Skeletal muscle tissue (tissue), 4 donors: ENCODE results near the gene EGLN1. TPM values are rescaled to one million over a fixed set of nuclear protein-coding genes. Genes with fewer than 3 reads are reported as not detected.

Source experiments
- H3K27ac ChIP-seq: one replicate; pipeline ENCODE4 v1.7.0; 2013; ENCODE audit warnings: mild to moderate bottlenecking, low read depth, low read length, inconsistent platforms
- H3K27me3 ChIP-seq, 3 donors: one replicate each; pipeline ENCODE4 v1.7.0; 2013; ENCODE audit warnings: low read length in 3 of 3; ENCODE audit not compliant: control insufficient read depth in 3 of 3, insufficient read depth in 3 of 3
- H3K36me3 ChIP-seq, 3 donors: one replicate each; pipeline ENCODE4 v1.7.0; 2013; ENCODE audit warnings: low read length in 3 of 3; ENCODE audit not compliant: control insufficient read depth in 3 of 3, insufficient read depth in 3 of 3
- H3K4me1 ChIP-seq, 3 donors: one replicate each; pipeline ENCODE4 v1.7.0; 2013; ENCODE audit warnings: low read length in 3 of 3, mild to moderate bottlenecking in 3 of 3; ENCODE audit not compliant: control insufficient read depth in 3 of 3, insufficient read depth in 3 of 3
- H3K4me3 ChIP-seq, 3 donors: one replicate each; pipeline ENCODE4 v1.7.0; 2013; ENCODE audit warnings: low read length in 3 of 3
- H3K9ac ChIP-seq, 3 donors: one replicate each; pipeline ENCODE4 v1.7.0; 2013; ENCODE audit warnings: low read length in 3 of 3, mild to moderate bottlenecking in 3 of 3, moderate library complexity in 2 of 3, low read depth in 1 of 3
- H3K9me3 ChIP-seq, 3 donors: one replicate each; pipeline ENCODE4 v1.7.0; 2013; ENCODE audit warnings: low read length in 3 of 3; ENCODE audit not compliant: control insufficient read depth in 3 of 3
- total RNA-seq: library from RNA; depleted of rRNA; stranded (reverse); fragments of >200 nt; gene quantifications from one replicate; pipeline ENCODE4 v1.2.3, GENCODE V29; 2014
- donor health status: Osteomylitis.

Gene EGLN1
- total RNA-seq, 1 donor from 2014 or later, result 55.3 TPM

DNA sequence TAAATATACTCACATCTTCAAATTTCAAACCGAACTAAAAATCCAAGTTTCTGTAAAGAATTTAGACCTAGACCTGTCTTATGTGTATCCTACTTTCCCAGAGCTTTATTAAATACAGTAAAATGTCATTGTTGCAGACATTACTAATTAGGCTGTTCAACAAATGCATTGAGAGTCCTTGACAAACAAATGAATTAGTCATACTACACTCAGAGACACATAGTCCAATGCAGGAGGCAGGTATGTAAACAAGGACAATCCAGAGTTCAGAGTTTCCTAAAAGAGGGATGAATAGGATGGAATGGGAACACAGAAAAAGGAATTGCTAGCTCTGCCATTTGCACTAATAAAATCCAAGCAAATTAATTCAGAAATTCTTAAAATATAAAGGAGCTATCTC is 1.6 kb upstream of the EGLN1 start:
- H3K4me3 ChIP-seq, result peak overlapping the region in 1 of 3 donors; percentile 78
- peaks cover 15 to 20% (median 18%) of the 10 kb centered on the region in 3 donors for H3K4me1 ChIP-seq
- H3K9me3 ChIP-seq, result no peaks in the 10 kb centered on the region
- no peaks in the 10 kb centered on the region for H3K27me3 ChIP-seq
- peak overlapping the region in 1 of 3 donors; percentile 83 for H3K9ac ChIP-seq
- peaks cover 0 to 6% (median 5%) of the 10 kb centered on the region in 3 donors for H3K36me3 ChIP-seq
- H3K27ac ChIP-seq, result peak overlapping the region; percentile 94

DNA sequence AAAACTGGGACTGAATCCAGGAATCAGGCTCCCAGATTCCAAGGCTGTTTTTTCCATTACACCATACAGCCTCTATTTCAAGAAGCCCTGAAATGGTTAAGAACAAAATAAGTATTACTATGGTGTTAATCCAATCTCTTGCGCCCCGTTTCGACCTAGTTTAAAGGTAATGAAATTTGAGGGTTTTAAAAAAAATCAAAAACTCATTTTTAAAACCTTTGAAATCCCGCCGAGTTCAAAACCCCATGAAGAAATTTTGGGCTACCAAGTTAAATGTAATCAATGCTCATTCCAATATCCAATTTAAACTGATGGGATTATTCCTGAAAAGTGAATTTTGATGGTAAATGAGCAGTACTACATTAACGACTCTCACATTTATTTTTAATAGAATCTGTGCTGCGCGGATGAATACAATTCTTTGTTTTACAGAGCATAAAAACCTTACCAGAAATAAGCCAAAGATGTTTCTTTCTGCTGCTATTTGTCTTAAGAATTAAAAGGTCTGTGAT is 767 bp upstream of the EGLN1 start:
- Histone ChIP-seq H3K4me3 (peak overlapping the region; percentile 75 to 83 (median 78)), H3K9ac (peak overlapping the region; percentile 83 to 95 (median 92)), H3K9me3 (no peaks in the 10 kb centered on the region), H3K36me3 (peaks cover 3 to 6% (median 5%) of the 10 kb centered on the region in 3 donors), H3K27ac (peak overlapping the region; percentile 94), H3K4me1 (peaks cover 22 to 28% (median 24%) of the 10 kb centered on the region in 3 donors), H3K27me3 (no peaks in the 10 kb centered on the region)

DNA sequence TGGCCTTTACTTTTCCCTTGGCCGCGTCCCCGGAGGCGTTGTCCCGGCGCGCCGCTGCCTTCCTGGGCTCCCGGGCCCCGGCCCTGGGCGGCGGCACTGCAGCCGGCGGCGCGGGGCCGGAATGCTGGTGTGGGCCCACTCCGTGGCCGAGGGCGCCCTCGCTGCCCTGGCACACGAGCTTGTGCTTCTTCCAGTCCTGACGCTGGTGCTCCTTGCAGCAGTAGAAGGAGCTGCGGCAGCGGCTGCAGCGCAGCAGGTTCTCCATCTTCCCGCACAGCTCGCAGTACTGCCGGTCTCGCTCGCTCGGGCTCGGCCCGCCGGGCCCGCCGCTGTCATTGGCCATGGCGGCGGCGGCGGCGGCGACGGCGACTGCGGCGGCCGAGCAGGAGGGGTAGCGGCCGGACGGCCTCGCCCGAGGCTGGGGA is 529 bp downstream of the EGLN1 start:
- H3K27me3 ChIP-seq, result no peaks in the 10 kb centered on the region
- H3K9me3 ChIP-seq, result no peaks in the 10 kb centered on the region
- H3K27ac ChIP-seq, result peak overlapping the region; percentile 94
- peak overlapping the region; percentile 78 to 95 (median 93) for H3K9ac ChIP-seq
- peak overlapping the region; percentile 76 to 93 (median 78) for H3K4me3 ChIP-seq
- H3K4me1 ChIP-seq, result peaks cover 29 to 40% (median 35%) of the 10 kb centered on the region in 3 donors
- peaks cover 3 to 9% (median 6%) of the 10 kb centered on the region in 3 donors for H3K36me3 ChIP-seq

DNA sequence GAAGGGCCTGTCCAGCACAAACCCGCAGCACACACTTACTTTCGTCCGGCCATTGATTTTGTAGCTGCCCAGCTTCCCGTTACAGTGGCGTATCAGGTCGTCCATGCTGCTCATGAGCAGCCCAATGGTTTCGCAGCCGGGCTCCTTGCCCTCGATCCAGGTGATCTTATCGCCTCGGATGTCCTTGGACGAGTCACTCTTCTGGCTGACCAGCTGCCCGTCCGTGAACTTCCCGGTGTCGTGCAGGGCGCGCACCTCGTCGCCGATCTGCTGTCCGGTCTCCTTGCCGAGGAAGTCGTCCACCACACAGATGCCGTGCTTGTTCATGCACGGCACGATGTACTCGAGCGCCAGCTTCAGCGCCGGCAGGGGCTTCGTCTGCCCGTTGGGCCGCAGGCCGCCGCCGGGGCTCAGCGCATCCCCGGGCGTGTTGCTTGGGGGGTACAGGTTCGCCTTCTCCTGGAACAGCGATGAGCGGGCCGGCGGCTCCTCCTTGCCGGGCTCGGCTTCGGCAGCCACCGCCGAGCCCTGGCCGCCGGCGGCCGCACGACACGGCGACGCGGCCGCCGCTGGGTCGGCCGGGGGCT is 1.0 kb downstream of the EGLN1 start:
- peak overlapping the region; percentile 78 to 95 (median 93) for H3K9ac ChIP-seq
- H3K9me3 ChIP-seq, result no peaks in the 10 kb centered on the region
- H3K4me1 ChIP-seq, result peaks cover 29 to 43% (median 38%) of the 10 kb centered on the region in 3 donors
- peak overlapping the region; percentile 94 for H3K27ac ChIP-seq
- H3K27me3 ChIP-seq, result no peaks in the 10 kb centered on the region
- peaks cover 3 to 9% (median 6%) of the 10 kb centered on the region in 3 donors for H3K36me3 ChIP-seq
- peak overlapping the region; percentile 78 to 93 (median 93) for H3K4me3 ChIP-seq

DNA sequence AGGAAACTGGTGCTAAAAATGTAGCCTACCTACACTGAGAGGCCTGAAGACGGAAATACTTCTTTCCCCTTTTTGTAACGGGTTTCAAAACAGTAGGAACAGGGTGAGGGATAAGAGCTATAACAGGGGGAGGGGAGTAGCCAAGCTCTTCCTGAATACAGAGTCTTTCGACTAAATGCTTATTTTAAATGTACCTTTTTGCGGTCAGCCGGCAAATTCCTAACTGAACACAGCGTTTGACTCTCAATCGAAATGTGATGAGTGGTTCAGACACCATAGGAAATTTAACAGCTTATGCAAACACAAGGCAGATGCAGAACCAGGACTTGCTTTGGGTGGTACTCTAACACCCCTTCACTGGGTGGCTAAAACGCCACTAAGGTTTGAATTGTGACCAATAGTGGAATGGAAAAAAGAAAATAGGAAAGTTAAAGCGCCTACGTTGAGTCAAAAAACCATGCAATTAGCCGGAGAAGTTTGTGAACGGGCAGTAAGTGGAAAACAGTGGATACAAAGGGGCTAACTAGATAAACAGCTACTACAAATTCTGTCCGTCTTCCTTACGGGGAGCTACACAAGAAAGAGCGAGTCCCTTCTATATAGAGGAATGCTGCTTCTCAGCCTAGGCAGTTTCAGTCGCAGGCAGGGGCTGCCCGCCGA is 1.7 kb downstream of the EGLN1 start:
- H3K4me1 ChIP-seq, result peaks cover 32 to 44% (median 38%) of the 10 kb centered on the region in 3 donors
- H3K36me3 ChIP-seq, result peaks cover 3 to 9% (median 6%) of the 10 kb centered on the region in 3 donors
- no peaks in the 10 kb centered on the region for H3K9me3 ChIP-seq
- H3K4me3 ChIP-seq, result peak overlapping the region; percentile 78 to 93 (median 93)
- H3K9ac ChIP-seq, result peak overlapping the region; percentile 78 to 95 (median 93)
- no peaks in the 10 kb centered on the region for H3K27me3 ChIP-seq
- peak overlapping the region; percentile 94 for H3K27ac ChIP-seq

GRCh38 chr1:231419738-231420298 is 2.3 kb downstream of the EGLN1 start:
- peaks cover 31 to 44% (median 36%) of the 10 kb centered on the region in 3 donors for H3K4me1 ChIP-seq
- no peaks in the 10 kb centered on the region for H3K27me3 ChIP-seq
- H3K36me3 ChIP-seq, result peaks cover 3 to 9% (median 6%) of the 10 kb centered on the region in 3 donors
- peak overlapping the region; percentile 94 for H3K27ac ChIP-seq
- H3K4me3 ChIP-seq, result peak overlapping the region; percentile 78 to 93 (median 93)
- H3K9ac ChIP-seq, result peak overlapping the region; percentile 78 to 95 (median 93)
- H3K9me3 ChIP-seq, result no peaks in the 10 kb centered on the region

DNA sequence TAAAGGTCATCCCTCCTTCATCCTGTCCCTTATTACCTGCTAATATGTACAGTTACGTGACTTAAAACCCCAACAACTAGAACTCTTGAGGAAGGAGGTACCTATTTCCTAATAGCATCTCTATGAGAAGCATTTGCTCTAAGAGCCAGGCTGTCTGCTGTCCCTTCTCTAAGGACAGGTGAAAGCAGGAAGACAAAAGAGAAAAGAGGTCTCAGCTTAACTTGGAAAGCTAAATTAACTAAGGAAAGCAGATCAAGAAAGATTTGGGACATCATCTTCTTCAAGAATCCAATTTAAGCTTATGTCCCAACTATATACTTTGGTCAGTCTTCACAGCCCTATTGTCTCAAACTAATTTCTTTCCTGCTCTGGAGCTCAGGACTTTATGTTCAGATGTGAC is 2.9 kb downstream of the EGLN1 start:
- Histone ChIP-seq H3K27ac (peak overlapping the region; percentile 94), H3K9me3 (no peaks in the 10 kb centered on the region), H3K4me3 (peak overlapping the region; percentile 78 to 93 (median 93)), H3K9ac (peak overlapping the region; percentile 78 to 95 (median 93)), H3K4me1 (peaks cover 33 to 47% (median 41%) of the 10 kb centered on the region in 3 donors), H3K27me3 (no peaks in the 10 kb centered on the region), H3K36me3 (peaks cover 3 to 9% (median 6%) of the 10 kb centered on the region in 3 donors)

- Histone ChIP-seq H3K36me3 (peaks cover 3 to 9% (median 6%) of the 10 kb centered on the region in 3 donors), H3K4me3 (peak overlapping the region; percentile 78 to 93 (median 93)), H3K9me3 (no peaks in the 10 kb centered on the region), H3K27me3 (no peaks in the 10 kb centered on the region), H3K27ac (peak overlapping the region; percentile 94), H3K9ac (peak overlapping the region; percentile 54 to 95 (median 78)), H3K4me1 (peaks cover 36 to 51% (median 45%) of the 10 kb centered on the region in 3 donors)
Measured at GRCh38 chr1:231418741-231419107, 3.4 kb downstream of the EGLN1 start.

DNA sequence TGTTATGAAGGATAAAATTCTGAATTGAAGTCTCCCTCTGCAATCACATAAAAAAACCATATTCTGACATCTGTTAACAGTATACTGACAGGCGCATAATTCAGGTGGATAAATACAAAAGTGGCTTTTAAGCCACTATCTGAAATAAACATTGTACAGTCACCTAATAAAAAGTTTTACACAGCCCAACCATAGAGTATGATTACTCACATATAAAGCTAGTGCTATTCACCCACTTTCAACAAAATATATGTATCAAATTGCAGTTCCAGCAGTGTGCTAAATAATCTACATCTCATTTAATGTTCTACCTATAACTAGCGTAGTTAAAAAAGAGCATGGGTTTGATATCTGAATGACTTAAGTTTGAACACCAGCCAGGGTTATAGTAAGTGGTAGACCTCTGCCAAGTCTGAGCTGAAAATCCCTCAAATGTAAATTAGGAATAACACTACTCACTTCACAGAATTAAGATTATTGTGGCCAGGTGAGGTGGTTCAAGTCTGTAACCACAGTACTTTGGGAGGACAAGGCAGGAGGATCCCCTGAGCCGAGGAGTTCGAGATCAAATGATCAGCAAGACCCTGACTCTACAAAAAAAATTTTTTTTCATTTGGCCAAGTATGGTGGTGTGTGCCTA is 3.9 kb downstream of the EGLN1 start:
- H3K36me3 ChIP-seq, result peaks cover 3 to 9% (median 6%) of the 10 kb centered on the region in 3 donors
- no peak overlapping the region for H3K27ac ChIP-seq
- H3K9me3 ChIP-seq, result no peaks in the 10 kb centered on the region
- H3K4me1 ChIP-seq, result peaks cover 35 to 50% (median 50%) of the 10 kb centered on the region in 3 donors
- H3K27me3 ChIP-seq, result no peaks in the 10 kb centered on the region
- peak overlapping the region; percentile 54 to 95 (median 78) for H3K9ac ChIP-seq
- H3K4me3 ChIP-seq, result peak overlapping the region; percentile 78 to 93 (median 93)
